SK-N-SH (cell line): ENCODE measurements around the gene PTOV1. TPM values are rescaled to one million over a fixed set of nuclear protein-coding genes. Genes with fewer than 3 reads are reported as not detected.
A peak's percentile ranks its signal among the peaks of the same experiment; 100 is the strongest.

Source experiments
- CTCF ChIA-PET: fragments of 300-600, 350-600 bp; formaldehyde crosslinking; extraction: SDS; loops from one replicate; lab custom pipeline; 2021; lab: Yijun Ruan, JAX
- POLR2A ChIA-PET: fragments of 350-600 bp; sonication (Branson Sonifier 250); formaldehyde crosslinking; extraction: SDS; loops from one replicate; lab custom pipeline; 2020; ENCODE audit warnings: antibody characterized with exemption, inconsistent platforms; lab: Yijun Ruan, JAX
- DNase-seq: peaks from one replicate; pipeline ENCODE4 v3.0.0; 2012
- H2AFZ ChIP-seq: fragments of 200-600 bp; sonication (generic); 2 replicates; pipeline ENCODE4 v1.8.1; 2016; ENCODE audit warnings: antibody characterized with exemption, mild to moderate bottlenecking, low read depth
- H3F3A ChIP-seq: fragments of 200-600 bp; sonication (generic); replicated peaks from 2 replicates; pipeline ENCODE3; 2016; ENCODE audit warnings: antibody characterized with exemption, mild to moderate bottlenecking; ENCODE audit not compliant: insufficient read depth
- H3K27ac ChIP-seq, 2 experiments: fragments of 200-500 bp in 1 of 2; fragments of 200-600 bp in 1 of 2; sonication (Bioruptor generic) in 1 of 2; sonication (generic), shearing (Covaris generic) in 1 of 2; 2 replicates each; pipeline versions ENCODE4 v1.5.1 to v1.6.1; 2014 to 2016; ENCODE audit warnings: low read depth in 2 of 2, inconsistent platforms in 1 of 2, low read length in 1 of 2, mild to moderate bottlenecking in 1 of 2, mixed read lengths in 1 of 2
- H3K27me3 ChIP-seq: fragments of 200-600 bp; sonication (generic), shearing (Covaris generic); 2 replicates; pipeline ENCODE4 v1.6.1; 2016; ENCODE audit warnings: mixed run types; ENCODE audit not compliant: insufficient read depth
- H3K36me3 ChIP-seq, 2 experiments: fragments of 200-500 bp in 1 of 2; fragments of 200-600 bp in 1 of 2; sonication (Bioruptor generic) in 1 of 2; sonication (generic) in 1 of 2; replicated peaks in 1 of 2; 2 replicates each; pipeline versions ENCODE3 to v1.5.1; 2014 to 2016; ENCODE audit warnings: low read length in 1 of 2, mild to moderate bottlenecking in 1 of 2; ENCODE audit not compliant: insufficient read depth in 2 of 2, control insufficient read depth in 1 of 2
- H3K4me1 ChIP-seq, 2 experiments: fragments of 200-500 bp in 1 of 2; fragments of 200-600 bp in 1 of 2; sonication (Bioruptor generic) in 1 of 2; sonication (generic), shearing (Covaris generic) in 1 of 2; 2 replicates each; pipeline versions ENCODE4 v1.5.1 to v1.6.1; 2014 to 2016; ENCODE audit warnings: low read depth in 1 of 2, low read length in 1 of 2, mixed run types in 1 of 2; ENCODE audit not compliant: insufficient read depth in 2 of 2, control insufficient read depth in 1 of 2
- H3K4me2 ChIP-seq: fragments of 200-600 bp; sonication (generic), shearing (Covaris generic); 2 replicates; pipeline ENCODE4 v1.6.1; 2017; ENCODE audit warnings: mixed run types
- H3K4me3 ChIP-seq, 2 experiments: fragments of 200-500 bp in 1 of 2; fragments of 200-600 bp in 1 of 2; sonication (Bioruptor generic) in 1 of 2; sonication (generic), shearing (Covaris generic) in 1 of 2; 2 replicates each; pipeline versions ENCODE4 v1.5.1 to v1.8.1; 2014 to 2016; ENCODE audit warnings: low read depth in 2 of 2, inconsistent platforms in 1 of 2, low read length in 1 of 2, mild to moderate bottlenecking in 1 of 2, mixed read lengths in 1 of 2, moderate library complexity in 1 of 2
- H3K79me2 ChIP-seq: fragments of 200-600 bp; sonication (generic); 2 replicates; pipeline ENCODE4 v1.8.1; 2017; ENCODE audit warnings: mild to moderate bottlenecking; ENCODE audit not compliant: insufficient read depth
- H3K9ac ChIP-seq: fragments of 200-600 bp; sonication (generic); 2 replicates; pipeline ENCODE4 v1.6.1; 2017; ENCODE audit warnings: mixed run types
- H3K9me2 ChIP-seq: fragments of 200-600 bp; sonication (generic); 2 replicates; pipeline ENCODE4 v1.6.1; 2017; ENCODE audit warnings: mixed run types
- H3K9me3 ChIP-seq: fragments of 200-600 bp; sonication (generic); 2 replicates; pipeline ENCODE4 v1.6.1; 2017; ENCODE audit warnings: mixed run types, mild to moderate bottlenecking, moderate library complexity
- H4K20me1 ChIP-seq: fragments of 200-600 bp; sonication (generic); 2 replicates; pipeline ENCODE4 v1.6.1; 2017; ENCODE audit warnings: mild to moderate bottlenecking, mixed run types; ENCODE audit not compliant: insufficient read depth
- EP300 ChIP-seq, 2 experiments: IDR thresholded peaks; 2 replicates each; pipeline versions ENCODE4 v1.4.0 to v1.6.1; 2012; ENCODE audit warnings: borderline replicate concordance in 1 of 2, low read depth in 1 of 2, low read length in 1 of 2
- FOXM1 ChIP-seq: IDR thresholded peaks from 2 replicates; pipeline ENCODE4 v1.4.0; 2012; ENCODE audit warnings: low read depth, mild to moderate bottlenecking
- GABPA ChIP-seq: IDR thresholded peaks from 2 replicates; pipeline ENCODE4 v1.4.0; 2012; ENCODE audit warnings: low read depth, mild to moderate bottlenecking
- GATA2 ChIP-seq: sonication (generic); formaldehyde crosslinking; IDR thresholded peaks from 2 replicates; pipeline ENCODE4 v1.5.0; 2020; ENCODE audit warnings: mild to moderate bottlenecking, missing genetic modification reagents
- MEF2A ChIP-seq: IDR thresholded peaks from 2 replicates; pipeline ENCODE4 v1.4.0; 2012; ENCODE audit warnings: low read depth, borderline replicate concordance
- MXI1 ChIP-seq: IDR thresholded peaks from 2 replicates; pipeline ENCODE4 v1.6.1; 2012; ENCODE audit warnings: mild to moderate bottlenecking, low read depth, low read length, improper control_type of control experiment
- PBX3 ChIP-seq: IDR thresholded peaks from 2 replicates; pipeline ENCODE4; 2012
- RAD21 ChIP-seq: IDR thresholded peaks from 2 replicates; pipeline ENCODE4 v1.6.1; 2012; ENCODE audit warnings: mild to moderate bottlenecking, low read length
- REST ChIP-seq: IDR thresholded peaks from 2 replicates; pipeline ENCODE4 v1.6.1; 2012; ENCODE audit warnings: mild to moderate bottlenecking, low read depth, low read length, moderate library complexity
- SIN3A ChIP-seq: IDR thresholded peaks from 2 replicates; pipeline ENCODE4 v1.6.1; 2012; ENCODE audit warnings: low read depth, mild to moderate bottlenecking, low read length, moderate library complexity, borderline replicate concordance
- WGBS: methylation state at CpG from one replicate; pipeline ENCODE4 v1.1.6; 2017; ENCODE audit warnings: low lambda C conversion rate; 5-methylcytosine and 5-hydroxymethylcytosine counted together
- polyA plus RNA-seq, 3 experiments: library from polyadenylated mRNA; depleted of rRNA; stranded (reverse); fragments of >200 nt; gene quantifications; 2 replicates each; pipeline ENCODE4 v1.2.3, GENCODE V29; 2012
- TF ChIP-seq, protein P1 (sequence below): IDR thresholded peaks from 2 replicates; pipeline ENCODE4 v1.4.0; 2012; ENCODE audit warnings: low read depth, borderline replicate concordance
- TF ChIP-seq, protein P2 (sequence below): IDR thresholded peaks from 2 replicates; pipeline ENCODE4 v1.4.0; 2012; ENCODE audit warnings: low read depth, borderline replicate concordance
- TF ChIP-seq, protein P3 (sequence below): fragments of 150-350 bp; IDR thresholded peaks from 2 replicates; pipeline ENCODE4 v1.6.1; 2017; ENCODE audit warnings: antibody characterized with exemption, low read length, low read depth, borderline replicate concordance

Gene PTOV1
- polyA plus RNA-seq, 1 of the 3 experiments (the other 2 are of a cell fraction), result 95.0 TPM

- CTCF ChIA-PET, result interaction anchor here (0.6 to 4.2 kb wide), 3 partner anchors 11 to 48 kb away, joined by 3 to 20 read pairs (median 3); no protein-coding TSS in a partner anchor
- Histone ChIP-seq H3K4me2 (peak overlapping the region; percentile 90), H3K9me3 (no peaks in the 10 kb centered on the region), H3K79me2 (peaks cover 53% of the 10 kb centered on the region), H2AFZ (no peak overlapping the region), H3K9ac (peak overlapping the region; percentile 42; the same call in 1 of the 2 replicates), H3K27me3 (no peaks in the 10 kb centered on the region), H4K20me1 (peaks cover 54% of the 10 kb centered on the region), H3K4me3 (peak overlapping the region; percentile 77 to 89), H3F3A (peaks cover 52% of the 10 kb centered on the region), H3K36me3 (peaks cover 12 to 18% of the 10 kb centered on the region in 2 experiments), H3K27ac (no peak overlapping the region; a peak in 1 of 4 replicates), H3K4me1 (peaks cover 15 to 32% of the 10 kb centered on the region in 2 experiments; a peak in 3 of 4 replicates), H3K9me2 (no peaks in the 10 kb centered on the region)
- DNase-seq, result no peak
- TF ChIP-seq GATA2 (CRISPR knock-in tag), result no peak
- TF ChIP-seq MEF2A, result no peak
- no peak for TF ChIP-seq GABPA
- TF ChIP-seq, protein P1, sequence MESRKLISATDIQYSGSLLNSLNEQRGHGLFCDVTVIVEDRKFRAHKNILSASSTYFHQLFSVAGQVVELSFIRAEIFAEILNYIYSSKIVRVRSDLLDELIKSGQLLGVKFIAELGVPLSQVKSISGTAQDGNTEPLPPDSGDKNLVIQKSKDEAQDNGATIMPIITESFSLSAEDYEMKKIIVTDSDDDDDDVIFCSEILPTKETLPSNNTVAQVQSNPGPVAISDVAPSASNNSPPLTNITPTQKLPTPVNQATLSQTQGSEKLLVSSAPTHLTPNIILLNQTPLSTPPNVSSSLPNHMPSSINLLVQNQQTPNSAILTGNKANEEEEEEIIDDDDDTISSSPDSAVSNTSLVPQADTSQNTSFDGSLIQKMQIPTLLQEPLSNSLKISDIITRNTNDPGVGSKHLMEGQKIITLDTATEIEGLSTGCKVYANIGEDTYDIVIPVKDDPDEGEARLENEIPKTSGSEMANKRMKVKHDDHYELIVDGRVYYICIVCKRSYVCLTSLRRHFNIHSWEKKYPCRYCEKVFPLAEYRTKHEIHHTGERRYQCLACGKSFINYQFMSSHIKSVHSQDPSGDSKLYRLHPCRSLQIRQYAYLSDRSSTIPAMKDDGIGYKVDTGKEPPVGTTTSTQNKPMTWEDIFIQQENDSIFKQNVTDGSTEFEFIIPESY, result no peak
- TF ChIP-seq MXI1, result no peak
- TF ChIP-seq REST, result no peak
- TF ChIP-seq, protein P2, sequence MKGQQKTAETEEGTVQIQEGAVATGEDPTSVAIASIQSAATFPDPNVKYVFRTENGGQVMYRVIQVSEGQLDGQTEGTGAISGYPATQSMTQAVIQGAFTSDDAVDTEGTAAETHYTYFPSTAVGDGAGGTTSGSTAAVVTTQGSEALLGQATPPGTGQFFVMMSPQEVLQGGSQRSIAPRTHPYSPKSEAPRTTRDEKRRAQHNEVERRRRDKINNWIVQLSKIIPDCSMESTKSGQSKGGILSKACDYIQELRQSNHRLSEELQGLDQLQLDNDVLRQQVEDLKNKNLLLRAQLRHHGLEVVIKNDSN, result no peak
- no peak for TF ChIP-seq SIN3A
- TF ChIP-seq RAD21, result no peak
- TF ChIP-seq FOXM1, result no peak
- TF ChIP-seq EP300 (IDR thresholded peaks at IDR 0.05; ENCODE audit: borderline replicate concordance in 1 of 2, low read depth in 1 of 2, low read length in 1 of 2), result no peak
- TF ChIP-seq, protein P3, sequence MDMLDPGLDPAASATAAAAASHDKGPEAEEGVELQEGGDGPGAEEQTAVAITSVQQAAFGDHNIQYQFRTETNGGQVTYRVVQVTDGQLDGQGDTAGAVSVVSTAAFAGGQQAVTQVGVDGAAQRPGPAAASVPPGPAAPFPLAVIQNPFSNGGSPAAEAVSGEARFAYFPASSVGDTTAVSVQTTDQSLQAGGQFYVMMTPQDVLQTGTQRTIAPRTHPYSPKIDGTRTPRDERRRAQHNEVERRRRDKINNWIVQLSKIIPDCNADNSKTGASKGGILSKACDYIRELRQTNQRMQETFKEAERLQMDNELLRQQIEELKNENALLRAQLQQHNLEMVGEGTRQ, result no peak
- TF ChIP-seq PBX3, result no peak
- POLR2A ChIA-PET, result interaction anchor here (3.2 kb wide), 2 partner anchors 8 to 12 kb away, joined by 16 to 25 read pairs; no protein-coding TSS in a partner anchor
- 44% methylated on average over 14 of the region's 14 CpGs for WGBS
Observed at GRCh38 chr19:49852631-49853126, 1.7 kb downstream of the PTOV1 start.
